ENCODE results near the gene TSC1.

Gene TSC1

DNA sequence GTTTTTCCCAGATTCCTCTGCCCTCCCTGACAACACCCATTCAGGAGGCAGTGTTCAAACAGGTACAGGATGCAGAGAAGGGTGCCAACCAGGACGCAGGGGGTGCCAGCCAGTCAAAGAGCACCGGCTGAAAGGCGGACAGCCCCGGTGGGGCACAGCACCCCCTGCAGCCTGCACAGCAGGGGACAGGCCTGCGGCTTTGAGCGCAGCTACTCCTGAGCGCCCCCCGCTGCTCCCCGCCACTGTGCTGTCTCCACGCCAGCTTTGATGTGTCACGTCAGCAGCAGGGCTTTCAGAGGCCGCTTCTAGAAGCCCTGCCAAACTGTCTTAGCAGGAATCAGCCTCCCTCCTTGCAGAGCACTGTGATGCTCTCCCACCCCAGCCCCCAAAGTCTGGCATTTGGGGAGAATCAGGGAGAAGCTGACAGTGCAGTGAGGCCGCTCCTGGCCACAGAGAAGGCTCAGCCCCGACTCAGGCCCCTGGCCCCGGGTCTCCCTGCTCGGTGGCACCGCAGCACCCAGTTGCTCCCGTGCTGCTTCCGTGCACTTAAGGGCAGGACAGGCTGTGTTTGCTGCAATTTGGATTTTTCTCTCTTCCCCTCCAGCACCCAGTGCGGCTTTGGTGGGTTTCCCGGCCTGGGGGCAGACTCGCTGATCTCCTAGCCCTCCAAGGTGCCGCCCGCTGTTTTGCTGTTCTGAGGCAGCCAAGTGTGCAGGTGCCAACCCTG lies 86.6 kb downstream of the TSC1 start:
- CTCF ChIA-PET: interaction anchor here (1.1 kb wide), 1 partner anchor 17 kb away, joined by 3 read pairs; no protein-coding TSS in a partner anchor
- no peak for DNase-seq (ENCODE audit: extremely low spot score)
- POLR2A ChIA-PET: no interaction called here
- TF ChIP-seq CTCF (IDR thresholded peaks at IDR 0.05; ENCODE audit: control extremely low read depth, extremely low read depth, low read depth, missing control alignments): no peak

DNA sequence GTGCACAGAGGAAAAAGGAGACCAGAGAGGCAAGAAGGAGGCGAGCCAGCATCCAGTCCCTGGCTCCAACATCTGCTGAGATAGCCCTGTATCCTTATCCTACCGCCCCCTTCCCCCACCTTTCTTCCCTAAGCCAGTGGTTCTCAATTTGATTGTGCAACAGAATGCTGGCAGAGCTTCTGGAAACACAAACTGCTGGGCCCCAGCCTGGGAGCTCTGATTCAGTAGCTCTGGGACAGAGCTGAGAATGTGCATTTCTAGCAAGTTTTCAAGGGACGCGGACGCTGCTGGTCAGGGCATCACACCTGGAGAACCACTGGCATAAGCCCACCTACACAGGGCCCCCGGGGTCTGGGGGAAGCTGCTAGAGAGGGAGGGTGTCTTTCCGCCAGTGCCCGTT lies 87.4 kb downstream of the TSC1 start:
- ChIA-PET CTCF (no interaction called here), POLR2A (no interaction called here)
- no peak for TF ChIP-seq CTCF (IDR thresholded peaks at IDR 0.05; ENCODE audit: control extremely low read depth, extremely low read depth, low read depth, missing control alignments)
- no peak for DNase-seq (ENCODE audit: extremely low spot score)

DNA sequence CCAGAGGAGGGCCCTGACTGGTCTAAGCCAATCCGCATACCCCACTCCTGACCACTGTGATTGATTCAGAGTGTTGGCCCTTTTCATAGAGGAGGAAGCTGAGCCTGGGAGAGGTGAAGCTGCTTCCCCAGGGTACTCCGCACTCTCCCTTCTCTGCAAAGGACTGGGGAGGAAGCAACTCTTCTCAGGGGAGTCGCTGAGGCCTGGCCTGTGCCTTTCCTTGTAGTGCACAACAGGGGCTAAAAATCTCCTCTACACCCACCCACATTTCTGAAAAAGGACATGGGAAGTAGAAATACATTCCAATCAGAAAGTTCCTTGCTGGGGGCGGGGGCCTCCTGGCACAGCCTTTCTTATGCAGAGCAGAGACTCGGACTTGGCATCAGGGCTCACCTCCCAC lies 88.5 kb downstream of the TSC1 start:
- CTCF ChIA-PET: no interaction called here
- DNase-seq (ENCODE audit: extremely low spot score): no peak
- POLR2A ChIA-PET: no interaction called here
- no peak for TF ChIP-seq CTCF (IDR thresholded peaks at IDR 0.05; ENCODE audit: control extremely low read depth, extremely low read depth, low read depth, missing control alignments)

DNA sequence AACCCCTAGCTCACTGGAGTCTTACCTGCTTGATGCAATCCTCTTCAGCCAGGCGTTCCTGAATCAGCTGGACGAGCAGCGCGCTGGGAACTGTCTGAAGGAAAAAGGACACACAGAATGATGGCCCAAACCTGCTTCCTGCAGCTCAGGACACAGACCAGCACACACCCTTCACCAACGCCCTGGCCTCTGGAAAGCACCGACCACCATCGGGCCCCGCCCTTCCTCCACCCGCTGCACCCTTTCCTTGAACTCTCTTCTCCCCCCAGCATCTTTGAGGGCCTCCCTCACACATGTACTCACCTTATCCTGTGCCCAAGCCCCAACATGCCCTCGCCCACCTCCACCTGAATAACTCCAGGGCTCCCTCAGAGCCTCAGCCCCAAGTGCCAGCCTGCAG lies 89.6 kb downstream of the TSC1 start:
- CTCF ChIA-PET: interaction anchor here (0.9 kb wide), 1 partner anchor 48 kb away, joined by 3 read pairs; no protein-coding TSS in a partner anchor
- no peak for TF ChIP-seq CTCF (IDR thresholded peaks at IDR 0.05; ENCODE audit: control extremely low read depth, extremely low read depth, low read depth, missing control alignments)
- POLR2A ChIA-PET: no interaction called here
- no peak for DNase-seq (ENCODE audit: extremely low spot score)

DNA sequence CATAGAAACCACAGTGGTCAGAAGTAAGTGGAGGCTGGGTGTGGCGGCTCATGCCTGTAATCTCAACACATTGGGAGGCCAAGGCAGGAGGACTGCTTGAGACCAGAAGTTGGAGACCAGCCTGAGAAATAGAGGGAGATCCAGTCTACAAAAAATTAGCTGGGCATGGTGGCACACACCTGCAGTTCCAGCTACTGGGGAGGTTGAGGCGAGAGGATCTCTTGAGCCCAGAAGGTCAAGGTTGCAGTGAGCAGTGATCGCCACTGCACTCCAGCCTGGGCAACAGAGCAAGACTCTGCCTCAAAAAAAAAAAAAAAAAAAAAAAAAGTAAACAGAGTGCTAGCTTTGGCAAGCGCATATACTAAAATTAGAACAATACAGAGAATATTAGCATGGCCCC lies 90.9 kb downstream of the TSC1 start:
- DNase-seq (ENCODE audit: extremely low spot score): no peak
- TF ChIP-seq CTCF (IDR thresholded peaks at IDR 0.05; ENCODE audit: control extremely low read depth, extremely low read depth, low read depth, missing control alignments): no peak
- POLR2A ChIA-PET: no interaction called here
- CTCF ChIA-PET: no interaction called here

- ChIA-PET POLR2A (no interaction called here), CTCF (interaction anchor here (0.7 to 4.0 kb wide), 14 partner anchors 11 to 104 kb away, joined by 3 to 27 read pairs (median 3); no protein-coding TSS in a partner anchor)
- TF ChIP-seq CTCF (IDR thresholded peaks at IDR 0.05; ENCODE audit: control extremely low read depth, extremely low read depth, low read depth, missing control alignments): no peak
- DNase-seq (ENCODE audit: extremely low spot score): no peak
Observed at GRCh38 chr9:132849185-132849706, 95.2 kb downstream of the TSC1 start.

Data from GM10248 (cell line).